Lung (tissue), 12 donors: ENCODE measurements around the gene NMNAT1. TPM values are rescaled to one million over a fixed set of nuclear protein-coding genes. Genes with fewer than 3 reads are reported as not detected.

Source experiments
- ATAC-seq: fragments of 200-7000 bp; cut with Tn5 transposase; one replicate; pipeline ENCODE4 v1.9.1; 2020; ENCODE audit warnings: moderate number of reproducible peaks; ENCODE audit not compliant: insufficient read depth, low FRiP score
- DNase-seq, 3 donors: peaks; one replicate each; pipeline ENCODE4 v3.0.0-alpha.2; 2013 to 2017
- H3K27ac ChIP-seq, 2 donors: one replicate each; pipeline ENCODE4 v1.5.1; 2013; ENCODE audit warnings: mild to moderate bottlenecking in 2 of 2, moderate library complexity in 2 of 2, control low read depth in 1 of 2, inconsistent platforms in 1 of 2, low read depth in 1 of 2, low read length in 1 of 2
- H3K27me3 ChIP-seq, 3 donors: one replicate each; pipeline ENCODE4 v1.5.1; 2013; ENCODE audit warnings: low read length in 2 of 3; ENCODE audit not compliant: control insufficient read depth in 3 of 3, insufficient read depth in 3 of 3
- H3K36me3 ChIP-seq, 4 donors: one replicate each; pipeline ENCODE4 v1.5.1; 2013; ENCODE audit warnings: low read length in 4 of 4, mild to moderate bottlenecking in 1 of 4, moderate library complexity in 1 of 4; ENCODE audit not compliant: control insufficient read depth in 4 of 4, insufficient read depth in 4 of 4
- H3K4me1 ChIP-seq, 5 donors: one replicate each; pipeline ENCODE4 v1.5.1; 2013; ENCODE audit warnings: low read length in 5 of 5, mild to moderate bottlenecking in 2 of 5, moderate library complexity in 1 of 5; ENCODE audit not compliant: control insufficient read depth in 5 of 5, insufficient read depth in 5 of 5
- H3K4me3 ChIP-seq: one replicate; pipeline ENCODE4 v1.5.1; 2013; ENCODE audit warnings: mild to moderate bottlenecking, control low read depth, moderate library complexity
- H3K9ac ChIP-seq, 2 donors: one replicate each; pipeline ENCODE4 v1.5.1; 2013; ENCODE audit warnings: low read length in 2 of 2, control low read depth in 1 of 2; ENCODE audit not compliant: insufficient read depth in 1 of 2
- H3K9me3 ChIP-seq, 4 donors: one replicate each; pipeline ENCODE4 v1.5.1; 2013; ENCODE audit warnings: low read length in 3 of 4, mild to moderate bottlenecking in 1 of 4, moderate library complexity in 1 of 4; ENCODE audit not compliant: control insufficient read depth in 4 of 4, insufficient read depth in 3 of 4
- WGBS, 2 donors: extraction: QIAGEN DNeasy Blood & Tissue Kit; methylation state at CpG; one replicate each; pipeline ENCODE4 v1.1.7; 2013; 5-methylcytosine and 5-hydroxymethylcytosine counted together
- polyA plus RNA-seq, 2 donors: library from polyadenylated mRNA; stranded (reverse); fragments of 200-250 nt; gene quantifications; one replicate each; pipeline ENCODE4 v1.2.1, GENCODE V29; 2013
- total RNA-seq, 2 donors: library from RNA; depleted of rRNA in 1 of 2; stranded (reverse); fragments of >200 nt in 1 of 2; gene quantifications; one replicate each; pipeline ENCODE4 v1.2.1, GENCODE V29; 2014 to 2021
- TF ChIP-seq, protein P1 (sequence below): IDR thresholded peaks from 2 replicates; pipeline ENCODE4 v1.5.1; 2012; ENCODE audit warnings: mild to moderate bottlenecking; ENCODE audit errors: control extremely low read depth, extremely low read depth
- donor health status: control.
- donor health status: control.
- donor health status: Bipolar disorder and iron deficiency.
- donor health status: healthy.
- donor health status: DM: yes; HTN: yes; CAD: no.

Gene NMNAT1
- total and polyA plus RNA-seq, 4 donors = 4.1 to 8.6 (median 6.8) TPM

DNA sequence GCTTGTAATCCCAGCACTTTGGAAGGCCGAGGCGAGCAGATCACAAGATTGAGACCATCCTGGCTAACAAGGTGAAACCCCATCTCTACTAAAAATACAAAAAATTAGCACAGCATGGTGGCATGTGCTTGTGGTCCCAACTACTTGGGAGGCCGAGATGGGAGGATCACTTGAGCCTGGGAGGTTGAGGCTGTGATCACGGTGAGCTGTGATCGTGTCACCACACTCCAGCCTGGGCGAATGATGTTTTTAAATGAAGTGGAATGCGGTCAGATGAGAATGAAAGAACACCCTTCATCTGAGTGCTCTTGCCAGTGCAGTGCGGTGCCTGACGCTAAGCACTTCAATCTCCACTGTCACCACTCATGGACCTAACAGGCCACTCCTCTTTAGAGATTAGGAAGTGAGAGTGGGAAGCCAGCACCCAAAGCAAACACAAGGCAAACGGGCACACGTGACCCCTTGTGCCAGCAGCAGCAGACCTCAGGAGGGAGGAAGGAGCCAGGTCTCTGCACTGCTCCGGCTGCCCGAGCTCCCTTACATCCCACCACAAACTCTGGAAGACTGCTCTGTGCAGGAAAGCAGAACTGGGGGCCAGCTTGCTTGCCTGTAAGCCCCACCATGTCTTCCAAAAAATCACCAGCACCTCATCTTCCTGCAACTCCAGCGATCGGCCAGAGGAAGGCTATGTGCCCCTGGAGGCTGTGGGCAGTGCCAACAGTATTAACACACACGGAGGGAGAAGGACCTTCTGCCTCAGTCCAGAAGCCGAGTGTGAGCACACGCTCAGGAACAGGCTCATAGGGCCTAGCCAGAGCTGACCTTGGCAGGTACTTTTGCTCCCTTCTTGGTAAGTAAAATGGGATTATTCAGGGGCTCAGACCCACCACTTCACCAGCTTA, 42.9 kb upstream of the NMNAT1 start:
- H3K36me3 ChIP-seq = no peaks in the 10 kb centered on the region
- TF ChIP-seq, protein P1, sequence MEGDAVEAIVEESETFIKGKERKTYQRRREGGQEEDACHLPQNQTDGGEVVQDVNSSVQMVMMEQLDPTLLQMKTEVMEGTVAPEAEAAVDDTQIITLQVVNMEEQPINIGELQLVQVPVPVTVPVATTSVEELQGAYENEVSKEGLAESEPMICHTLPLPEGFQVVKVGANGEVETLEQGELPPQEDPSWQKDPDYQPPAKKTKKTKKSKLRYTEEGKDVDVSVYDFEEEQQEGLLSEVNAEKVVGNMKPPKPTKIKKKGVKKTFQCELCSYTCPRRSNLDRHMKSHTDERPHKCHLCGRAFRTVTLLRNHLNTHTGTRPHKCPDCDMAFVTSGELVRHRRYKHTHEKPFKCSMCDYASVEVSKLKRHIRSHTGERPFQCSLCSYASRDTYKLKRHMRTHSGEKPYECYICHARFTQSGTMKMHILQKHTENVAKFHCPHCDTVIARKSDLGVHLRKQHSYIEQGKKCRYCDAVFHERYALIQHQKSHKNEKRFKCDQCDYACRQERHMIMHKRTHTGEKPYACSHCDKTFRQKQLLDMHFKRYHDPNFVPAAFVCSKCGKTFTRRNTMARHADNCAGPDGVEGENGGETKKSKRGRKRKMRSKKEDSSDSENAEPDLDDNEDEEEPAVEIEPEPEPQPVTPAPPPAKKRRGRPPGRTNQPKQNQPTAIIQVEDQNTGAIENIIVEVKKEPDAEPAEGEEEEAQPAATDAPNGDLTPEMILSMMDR = no peak
- peak overlapping the region in 1 of 2 donors; percentile 4 for H3K9ac ChIP-seq
- no peak overlapping the region for H3K4me3 ChIP-seq
- WGBS, 2 donors = 29 to 34% methylated on average over 18 of the region's 18 CpGs
- H3K4me1 ChIP-seq = peaks cover 9 to 25% (median 16%) of the 10 kb centered on the region in 5 donors
- H3K27ac ChIP-seq = peak overlapping the region; percentile 68 to 92
- DNase-seq (peak; percentile 74 to 90 (median 80)), ATAC-seq (peak; percentile 79)
- no peaks in the 10 kb centered on the region for H3K9me3 ChIP-seq
- H3K27me3 ChIP-seq = no peaks in the 10 kb centered on the region

DNA sequence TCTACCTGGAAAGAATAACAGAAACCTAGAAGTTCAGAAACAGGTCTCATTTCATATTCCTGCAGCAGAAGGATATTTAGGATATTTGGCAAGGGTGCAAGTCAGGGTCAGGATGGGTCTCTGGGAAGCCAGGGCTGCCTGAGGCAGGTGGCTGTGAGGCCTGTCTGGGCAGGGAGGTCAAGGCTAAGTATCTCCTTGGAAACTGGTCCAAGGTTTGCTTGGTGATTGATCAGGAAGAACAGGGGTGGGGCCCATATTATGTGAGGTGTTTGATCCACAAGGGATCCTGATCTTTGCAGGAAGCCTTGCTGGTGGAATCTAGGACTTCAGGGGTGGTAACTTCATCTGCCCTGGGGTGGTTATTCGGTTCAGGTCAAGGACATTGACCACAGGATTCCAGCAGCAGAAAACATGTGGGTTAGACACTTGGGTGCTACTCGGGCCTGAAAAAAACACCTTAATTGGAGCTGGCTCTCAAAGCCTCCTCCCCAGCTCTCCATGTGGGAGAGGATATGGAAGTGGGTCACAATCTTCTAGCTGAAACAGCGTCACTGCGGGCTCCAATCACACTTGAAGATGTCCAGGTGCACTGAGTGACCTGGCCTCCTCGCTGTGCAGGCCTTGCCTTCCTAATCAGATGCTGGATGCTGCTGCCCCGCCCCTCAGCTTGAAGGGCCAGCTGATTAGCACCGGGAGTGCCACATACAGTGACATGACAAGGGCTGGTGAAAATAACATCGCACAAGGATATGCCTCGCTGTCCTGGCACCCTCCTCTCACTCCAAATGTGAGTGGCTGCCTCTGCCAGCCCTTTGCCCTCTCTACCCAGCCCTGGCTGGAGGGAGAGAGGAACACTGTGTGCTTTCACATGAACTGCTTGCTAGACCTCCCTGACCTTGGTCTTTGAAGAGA, 41.9 kb upstream of the NMNAT1 start:
- no peaks in the 10 kb centered on the region for H3K36me3 ChIP-seq
- no peak overlapping the region for H3K9ac ChIP-seq
- no peaks in the 10 kb centered on the region for H3K27me3 ChIP-seq
- peak overlapping the region; percentile 68 to 92 for H3K27ac ChIP-seq
- H3K4me3 ChIP-seq = no peak overlapping the region
- ATAC-seq (peak; percentile 61), DNase-seq (no peak)
- no peaks in the 10 kb centered on the region for H3K9me3 ChIP-seq
- TF ChIP-seq, protein P1 = no peak
- 66 to 85% methylated on average over 9 of the region's 9 CpGs for WGBS, 2 donors
- H3K4me1 ChIP-seq = peaks cover 9 to 25% (median 16%) of the 10 kb centered on the region in 5 donors

DNA sequence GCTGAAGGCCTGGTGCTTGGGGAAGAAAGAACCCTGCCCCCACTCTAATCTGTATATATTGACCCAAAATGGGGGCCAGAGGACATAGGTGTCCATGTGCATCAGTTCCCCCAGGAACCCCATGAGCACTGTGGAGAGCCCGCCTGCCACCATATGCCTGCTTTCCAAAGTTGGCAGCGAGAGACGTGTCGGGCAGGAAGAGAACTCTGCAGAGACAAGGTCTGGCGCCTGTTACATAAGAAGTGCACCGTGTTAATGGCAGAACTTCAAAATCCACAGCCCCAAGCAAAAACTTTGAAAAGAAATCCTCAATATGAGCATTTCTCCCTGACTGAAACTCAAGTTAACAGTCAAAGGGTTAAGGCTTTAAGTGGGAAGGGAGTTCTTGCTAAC, 41.2 kb upstream of the NMNAT1 start:
- no peaks in the 10 kb centered on the region for H3K36me3 ChIP-seq
- H3K4me3 ChIP-seq = no peak overlapping the region
- WGBS, 2 donors = 35 to 53% methylated on average over 6 of the region's 6 CpGs
- H3K27me3 ChIP-seq = no peaks in the 10 kb centered on the region
- no peak for ATAC-seq
- H3K4me1 ChIP-seq = peaks cover 9 to 25% (median 16%) of the 10 kb centered on the region in 5 donors
- DNase-seq = no peak
- TF ChIP-seq, protein P1 = no peak
- peak overlapping the region; percentile 68 to 92 for H3K27ac ChIP-seq
- H3K9ac ChIP-seq = no peak overlapping the region
- no peaks in the 10 kb centered on the region for H3K9me3 ChIP-seq
